ENCODE results near the gene RNF8.

Gene RNF8

DNA sequence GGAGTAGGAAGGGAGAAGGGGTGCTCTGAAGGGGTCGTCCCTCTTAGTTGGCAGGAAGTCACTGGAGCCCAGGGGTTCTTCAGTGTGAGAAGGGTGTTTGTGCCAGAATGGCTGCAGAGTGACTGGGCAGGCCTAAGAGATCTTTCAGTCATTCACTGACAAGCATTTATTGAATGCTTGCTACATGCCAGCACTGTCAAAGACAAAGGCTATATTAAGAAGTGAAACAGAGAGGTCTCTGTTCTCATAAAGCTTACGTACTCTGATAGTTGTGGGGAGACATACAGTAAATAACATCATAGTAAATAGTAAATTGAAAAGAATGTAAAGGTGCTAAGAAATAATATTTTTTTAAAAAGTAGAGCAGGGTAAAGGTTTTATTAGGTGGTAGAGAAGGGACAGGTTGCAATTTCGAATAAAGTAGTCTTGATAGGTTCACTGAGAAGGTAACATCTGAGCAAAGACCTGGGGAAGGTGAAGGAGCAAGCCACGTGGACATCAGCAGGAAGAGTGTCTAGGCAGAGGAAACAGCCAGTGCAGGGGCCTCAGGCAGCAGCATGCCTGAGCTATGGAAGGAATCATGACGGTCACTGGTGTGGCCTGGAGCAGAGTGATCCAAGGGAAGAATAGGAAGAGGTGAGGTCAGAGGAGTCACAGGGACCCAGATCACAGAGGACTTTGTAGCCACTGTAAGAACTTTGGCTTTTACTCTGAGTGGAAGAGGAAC, 36.3 kb upstream of the RNF8 start:
- no peak overlapping the region for H3K4me3 ChIP-seq (ENCODE audit: low read depth, low read length)
- no peak for TF ChIP-seq ZNF791 (tag by site-specific recombination; IDR thresholded peaks at IDR 0.05)
- TF ChIP-seq MEIS1 (CRISPR knock-in tag; IDR thresholded peaks at IDR 0.05; ENCODE audit: borderline replicate concordance), result no peak
- no peak for TF ChIP-seq ZNF473 (tag by site-specific recombination; IDR thresholded peaks at IDR 0.05)
- TF ChIP-seq ZNF10 (tag by site-specific recombination; IDR thresholded peaks at IDR 0.05), result no peak
- no peaks in the 10 kb centered on the region for H3K4me1 ChIP-seq (ENCODE audit: control insufficient read depth, insufficient read depth, low read length)
- ChIA-PET POLR2A (no interaction called here), CTCF (interaction anchor here (0.6 to 10.6 kb wide), 5 partner anchors 8 to 302 kb away, joined by 3 to 103 read pairs (median 37); no protein-coding TSS in a partner anchor)
- H3K36me3 ChIP-seq (ENCODE audit: control insufficient read depth in 2 of 2, insufficient read depth in 1 of 2, low read length in 2 of 2), result peaks cover 12 to 92% of the 10 kb centered on the region in 2 experiments; a peak in 2 of 3 replicates
- H3K9me3 ChIP-seq (ENCODE audit: control insufficient read depth, insufficient read depth, low read depth, low read length), result no peaks in the 10 kb centered on the region
- H3K27ac ChIP-seq (ENCODE audit: extremely low read depth, low read depth, low read length), result no peak overlapping the region

- H3K36me3 ChIP-seq (ENCODE audit: control insufficient read depth in 2 of 2, insufficient read depth in 1 of 2, low read length in 2 of 2), result peaks cover 6 to 82% of the 10 kb centered on the region in 2 experiments; a peak in 2 of 3 replicates
- peaks cover 3% of the 10 kb centered on the region; the same call in 1 of the 2 replicates for H3K4me1 ChIP-seq (ENCODE audit: control insufficient read depth, insufficient read depth, low read length)
- H3K4me3 ChIP-seq (ENCODE audit: low read depth, low read length), result no peak overlapping the region
- no peak overlapping the region for H3K27ac ChIP-seq (ENCODE audit: extremely low read depth, low read depth, low read length)
- CTCF ChIA-PET, result interaction anchor here (0.6 to 1.7 kb wide), 5 partner anchors 9 to 301 kb away, joined by 3 to 6 read pairs (median 3); no protein-coding TSS in a partner anchor
- no peaks in the 10 kb centered on the region for H3K9me3 ChIP-seq (ENCODE audit: control insufficient read depth, insufficient read depth, low read depth, low read length)
- TF ChIP-seq ZNF521 (tag by site-specific recombination; IDR thresholded peaks at IDR 0.05), result no peak
- TF ChIP-seq ZNF341 (tag by site-specific recombination; IDR thresholded peaks at IDR 0.05; ENCODE audit: low read depth), result peak; percentile 72
- TF ChIP-seq, protein P1, sequence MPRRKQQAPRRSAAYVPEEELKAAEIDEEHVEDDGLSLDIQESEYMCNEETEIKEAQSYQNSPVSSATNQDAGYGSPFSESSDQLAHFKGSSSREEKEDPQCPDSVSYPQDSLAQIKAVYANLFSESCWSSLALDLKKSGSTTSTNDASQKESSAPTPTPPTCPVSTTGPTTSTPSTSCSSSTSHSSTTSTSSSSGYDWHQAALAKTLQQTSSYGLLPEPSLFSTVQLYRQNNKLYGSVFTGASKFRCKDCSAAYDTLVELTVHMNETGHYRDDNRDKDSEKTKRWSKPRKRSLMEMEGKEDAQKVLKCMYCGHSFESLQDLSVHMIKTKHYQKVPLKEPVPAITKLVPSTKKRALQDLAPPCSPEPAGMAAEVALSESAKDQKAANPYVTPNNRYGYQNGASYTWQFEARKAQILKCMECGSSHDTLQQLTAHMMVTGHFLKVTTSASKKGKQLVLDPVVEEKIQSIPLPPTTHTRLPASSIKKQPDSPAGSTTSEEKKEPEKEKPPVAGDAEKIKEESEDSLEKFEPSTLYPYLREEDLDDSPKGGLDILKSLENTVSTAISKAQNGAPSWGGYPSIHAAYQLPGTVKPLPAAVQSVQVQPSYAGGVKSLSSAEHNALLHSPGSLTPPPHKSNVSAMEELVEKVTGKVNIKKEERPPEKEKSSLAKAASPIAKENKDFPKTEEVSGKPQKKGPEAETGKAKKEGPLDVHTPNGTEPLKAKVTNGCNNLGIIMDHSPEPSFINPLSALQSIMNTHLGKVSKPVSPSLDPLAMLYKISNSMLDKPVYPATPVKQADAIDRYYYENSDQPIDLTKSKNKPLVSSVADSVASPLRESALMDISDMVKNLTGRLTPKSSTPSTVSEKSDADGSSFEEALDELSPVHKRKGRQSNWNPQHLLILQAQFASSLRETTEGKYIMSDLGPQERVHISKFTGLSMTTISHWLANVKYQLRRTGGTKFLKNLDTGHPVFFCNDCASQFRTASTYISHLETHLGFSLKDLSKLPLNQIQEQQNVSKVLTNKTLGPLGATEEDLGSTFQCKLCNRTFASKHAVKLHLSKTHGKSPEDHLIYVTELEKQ (tag by site-specific recombination; IDR thresholded peaks at IDR 0.05; ENCODE audit: borderline replicate concordance), result no peak
- no peak for TF ChIP-seq HOXA7 (CRISPR knock-in tag; IDR thresholded peaks at IDR 0.05; ENCODE audit: borderline replicate concordance)
- POLR2A ChIA-PET, result no interaction called here
Observed at GRCh38 chr6:37319156-37319555, 34.6 kb upstream of the RNF8 start.

GRCh38 chr6:37319856-37320480, 33.8 kb upstream of the RNF8 start:
- TF ChIP-seq ZNF394 (tag by site-specific recombination; IDR thresholded peaks at IDR 0.05; ENCODE audit: borderline replicate concordance), result no peak
- no peak for TF ChIP-seq ZNF174 (tag by site-specific recombination; IDR thresholded peaks at IDR 0.05)
- no peak for TF ChIP-seq ZNF155 (tag by site-specific recombination; IDR thresholded peaks at IDR 0.05)
- no peak for TF ChIP-seq ZNF404 (tag by site-specific recombination; IDR thresholded peaks at IDR 0.05)
- TF ChIP-seq ZNF830 (tag by site-specific recombination; IDR thresholded peaks at IDR 0.05; ENCODE audit: low read depth), result no peak
- TF ChIP-seq YY2 (tag by site-specific recombination; IDR thresholded peaks at IDR 0.05), result no peak
- TF ChIP-seq ZNF747 (tag by site-specific recombination; IDR thresholded peaks at IDR 0.05), result no peak
- no peak for TF ChIP-seq ZBTB7A (tag by site-specific recombination; IDR thresholded peaks at IDR 0.05; ENCODE audit: low read depth)
- TF ChIP-seq ZNF138 (tag by site-specific recombination; IDR thresholded peaks at IDR 0.05; ENCODE audit: borderline replicate concordance), result no peak
- TF ChIP-seq GLIS1 (tag by site-specific recombination; IDR thresholded peaks at IDR 0.05), result no peak
- TF ChIP-seq SETDB1 (IDR thresholded peaks at IDR 0.05; ENCODE audit: insufficient read length, low read length), result no peak
- TF ChIP-seq ATF2 (tag by site-specific recombination; IDR thresholded peaks at IDR 0.05; ENCODE audit: low read depth), result no peak
- no peak for TF ChIP-seq TCF7L2 (IDR thresholded peaks at IDR 0.05; ENCODE audit: borderline replicate concordance, low read depth, low read length)
- TF ChIP-seq ZNF133 (tag by site-specific recombination; IDR thresholded peaks at IDR 0.05), result no peak
- TF ChIP-seq TRIM28 (IDR thresholded peaks at IDR 0.05; ENCODE audit: borderline replicate concordance, low read length), result no peak
- Histone ChIP-seq H3K36me3 (ENCODE audit: control insufficient read depth in 2 of 2, insufficient read depth in 1 of 2, low read length in 2 of 2) (peaks cover 6 to 85% of the 10 kb centered on the region in 2 experiments; a peak in 2 of 3 replicates), H3K4me1 (ENCODE audit: control insufficient read depth, insufficient read depth, low read length) (peaks cover 3% of the 10 kb centered on the region; the same call in 1 of the 2 replicates), H3K27ac (ENCODE audit: extremely low read depth, low read depth, low read length) (no peak overlapping the region), H3K4me3 (ENCODE audit: low read depth, low read length) (no peak overlapping the region), H3K9me3 (ENCODE audit: control insufficient read depth, insufficient read depth, low read depth, low read length) (no peaks in the 10 kb centered on the region)
- ChIA-PET CTCF (interaction anchor here (0.6 to 1.7 kb wide), 5 partner anchors 10 to 302 kb away, joined by 3 to 6 read pairs (median 4); no protein-coding TSS in a partner anchor), POLR2A (interaction anchor here (1.2 kb wide), 1 partner anchor 97 kb away, joined by 3 read pairs; no protein-coding TSS in a partner anchor)

All from HEK293 (cell line).